HepG2 (cell line): ENCODE measurements around the gene FLOT2. TPM values are rescaled to one million over a fixed set of nuclear protein-coding genes. Genes with fewer than 3 reads are reported as not detected.

Experiments
- ATAC-seq: fragments of 200-7000 bp; cut with Tn5 transposase; 3 replicates; pipeline ENCODE4 v1.9.1; 2020; ENCODE audit warnings: mild to moderate bottlenecking, moderate library complexity
- Bru-seq: library from RNA; stranded (reverse); fragments of 400-500 nt; gene quantifications from one replicate; lab custom pipeline; 2021; lab: Mats Ljungman, UMichigan
- BruChase-seq, 2 experiments: library from RNA; stranded (reverse); fragments of 400-500 nt; gene quantifications; one replicate each; lab custom pipeline; 2021; lab: Mats Ljungman, UMichigan
- BruUV-seq: library from RNA; stranded (reverse); fragments of 400-500 nt; replicated peaks from 2 replicates; lab custom pipeline; 2021; lab: Mats Ljungman, UMichigan
- CTCF ChIA-PET: fragments of 300-600 bp; formaldehyde crosslinking; extraction: SDS; loops from one replicate; lab custom pipeline; 2021; ENCODE audit warnings: low total read pairs, inconsistent platforms, low intra/inter-chr PET ratio; lab: Yijun Ruan, JAX
- POLR2A ChIA-PET: fragments of 350-600 bp; sonication (Branson Sonifier 250); formaldehyde crosslinking; loops from one replicate; lab custom pipeline; 2020; ENCODE audit warnings: antibody characterized with exemption, inconsistent platforms; lab: Yijun Ruan, JAX
- DNase-seq: peaks from one replicate; pipeline ENCODE4 v3.0.0-alpha.2; 2015; ENCODE audit warnings: low spot score
- FAIRE-seq: peaks from 3 replicates; lab custom pipeline; 2011; peaks lifted over from hg19 to GRCh38; lab: Jason Lieb, UNC
- H2AFZ ChIP-seq: one replicate; pipeline ENCODE4 v1.6.1; 2011; ENCODE audit warnings: low read length, inconsistent platforms
- H3K27ac ChIP-seq: fragments of 300-600 bp; 3 replicates; pipeline ENCODE4 v1.8.0; 2011; ENCODE audit warnings: mixed run types, mild to moderate bottlenecking, mixed read lengths, low read length, inconsistent platforms; ENCODE audit not compliant: insufficient read depth; ENCODE audit errors: extremely low read length
- H3K27me3 ChIP-seq, 2 experiments: fragments of 200-600 bp in 1 of 2; 2 replicates in 1 of 2; 3 replicates in 1 of 2; pipeline versions ENCODE4 v1.6.0 to v1.8.0; 2011; ENCODE audit warnings: low read length in 2 of 2, mild to moderate bottlenecking in 2 of 2, moderate library complexity in 2 of 2, inconsistent platforms in 1 of 2; ENCODE audit not compliant: insufficient read depth in 2 of 2, control insufficient read depth in 1 of 2
- H3K36me3 ChIP-seq, 2 experiments: fragments of 200-600 bp in 1 of 2; replicated peaks in 1 of 2; 2 replicates in 1 of 2; 3 replicates in 1 of 2; pipeline versions ENCODE4 v1.5.1 to v1.8.0; 2011; ENCODE audit warnings: low read length in 2 of 2, inconsistent platforms in 1 of 2; ENCODE audit not compliant: insufficient read depth in 2 of 2, control insufficient read depth in 1 of 2
- H3K4me1 ChIP-seq: 2 replicates; pipeline ENCODE4 v1.5.1; 2012; ENCODE audit warnings: low read length, inconsistent platforms; ENCODE audit not compliant: insufficient read depth
- H3K4me2 ChIP-seq: 2 replicates; pipeline ENCODE4 v1.6.0; 2011; ENCODE audit warnings: low read depth, low read length, inconsistent platforms
- H3K4me3 ChIP-seq, 3 experiments: fragments of 200-600 bp in 1 of 3; sonication (generic), shearing (Covaris generic) in 1 of 3; replicated peaks in 1 of 3; 2 replicates each; pipeline ENCODE4 v1.5.1; 2011 to 2016; ENCODE audit warnings: low read length in 3 of 3, inconsistent platforms in 2 of 3, low read depth in 2 of 3, mild to moderate bottlenecking in 2 of 3, control low read depth in 1 of 3, mixed read lengths in 1 of 3; ENCODE audit not compliant: insufficient read depth in 1 of 3
- H3K79me2 ChIP-seq: one replicate; pipeline ENCODE4 v1.6.1; 2011; ENCODE audit warnings: low read length, inconsistent platforms; ENCODE audit not compliant: insufficient read depth
- H3K9ac ChIP-seq: 2 replicates; pipeline ENCODE4 v1.6.0; 2011; ENCODE audit warnings: mild to moderate bottlenecking, low read depth, low read length, inconsistent platforms; ENCODE audit not compliant: insufficient read depth
- H3K9me3 ChIP-seq: 2 replicates; pipeline ENCODE4 v1.5.1; 2012; ENCODE audit warnings: mild to moderate bottlenecking, low read length
- H4K20me1 ChIP-seq: 2 replicates; pipeline ENCODE4 v1.6.0; 2011; ENCODE audit warnings: inconsistent platforms, mild to moderate bottlenecking, low read length, moderate library complexity; ENCODE audit not compliant: insufficient read depth
- EEA1 ChIP-seq: sonication (generic); formaldehyde crosslinking; IDR thresholded peaks from 2 replicates; pipeline ENCODE4 v1.5.1; 2020; ENCODE audit warnings: mild to moderate bottlenecking, missing genetic modification reagents, borderline replicate concordance
- MED1 ChIP-seq: sonication (generic); formaldehyde crosslinking; IDR thresholded peaks from 2 replicates; pipeline ENCODE4 v1.4.0; 2020; ENCODE audit warnings: missing genetic modification reagents
- RBFOX2 ChIP-seq: fragments of 200-400 bp; formaldehyde crosslinking; IDR thresholded peaks from 2 replicates; pipeline ENCODE4 v1.6.1; 2017; ENCODE audit warnings: low read depth, mild to moderate bottlenecking, low read length
- ZBTB38 ChIP-seq: sonication (generic); formaldehyde crosslinking; IDR thresholded peaks from 2 replicates; pipeline ENCODE4 v1.5.1; 2020; ENCODE audit warnings: mild to moderate bottlenecking, missing genetic modification reagents
- ZBTB7A ChIP-seq: sonication (generic); formaldehyde crosslinking; IDR thresholded peaks from 2 replicates; pipeline ENCODE4 v1.8.0; 2022; ENCODE audit warnings: mild to moderate bottlenecking, missing genetic modification reagents
- ZNF547 ChIP-seq: sonication (generic); formaldehyde crosslinking; IDR thresholded peaks from 2 replicates; pipeline ENCODE4 v1.5.1; 2020; ENCODE audit warnings: mild to moderate bottlenecking, missing genetic modification reagents
- ZNF607 ChIP-seq: sonication (generic); formaldehyde crosslinking; IDR thresholded peaks from 2 replicates; pipeline ENCODE4 v1.5.1; 2020; ENCODE audit warnings: missing genetic modification reagents, mild to moderate bottlenecking, borderline replicate concordance
- ZNF883 ChIP-seq: sonication (generic); formaldehyde crosslinking; IDR thresholded peaks from 2 replicates; pipeline ENCODE4 v1.5.1; 2020; ENCODE audit warnings: mild to moderate bottlenecking, missing genetic modification reagents; ENCODE audit errors: not compliant biosample characterization
- WGBS: methylation state at CpG from one replicate; pipeline ENCODE4 v1.1.6; 2017; ENCODE audit warnings: low lambda C conversion rate; 5-methylcytosine and 5-hydroxymethylcytosine counted together
- in situ Hi-C: cut with HindIII; loops from 2 replicates; pipeline ENCODE4 v1.10.0; 2017; ENCODE audit warnings: low pct_unique_long_range_greater_than_20kb; ENCODE audit not compliant: extremely low pct_ligation_motif_present
- intact Hi-C: fragments of 100-400 bp; cut with micrococcal nuclease; formaldehyde crosslinking; loops from one replicate; pipeline ENCODE4 v1.10.0; 2022; ENCODE audit not compliant: unreplicated experiment
- long read RNA-seq, 2 experiments: library from RNA in 1 of 2; library from polyadenylated mRNA in 1 of 2; stranded (forward) in 1 of 2; unstranded in 1 of 2; transcript quantifications; one replicate each; pipeline ENCODE4 v2.0.0, GENCODE V29; 2019 to 2022
- polyA minus RNA-seq, 3 experiments: library from RNA; depleted of rRNA, polyadenylated mRNA; stranded (reverse); fragments of >200 nt; gene quantifications; 2 replicates each; pipeline ENCODE4 v1.2.3, GENCODE V29; 2011; ENCODE audit warnings: low replicate concordance in 1 of 3
- polyA plus RNA-seq, 8 experiments: library from polyadenylated mRNA; depleted of rRNA in 3 of 8; stranded (reverse) in 7 of 8; unstranded in 1 of 8; fragments of >200 nt; fragmentation: Illumina TruSeq in 4 of 8; extraction: Trizol in 4 of 8; gene quantifications; 2 replicates each; pipeline versions ENCODE4 v1.2.1 to v1.2.3, GENCODE V29; 2011 to 2016; ENCODE audit warnings: low read depth in 4 of 8, missing spikeins in 1 of 8, mixed read lengths in 1 of 8; ENCODE audit not compliant: insufficient read depth in 1 of 8
- total RNA-seq, 5 experiments: library from RNA; depleted of rRNA; stranded (reverse); fragments of >200 nt; fragmentation: Illumina TruSeq; extraction: Trizol; gene quantifications; 2 replicates each; pipeline ENCODE4 v1.2.3, GENCODE V29; 2016; ENCODE audit warnings: low read depth in 1 of 5
- TF ChIP-seq, protein P1 (sequence below): sonication (generic); formaldehyde crosslinking; IDR thresholded peaks from 2 replicates; pipeline ENCODE4 v1.5.1; 2020; ENCODE audit warnings: mild to moderate bottlenecking, missing genetic modification reagents, moderate library complexity

FLOT2 gene, protein sequence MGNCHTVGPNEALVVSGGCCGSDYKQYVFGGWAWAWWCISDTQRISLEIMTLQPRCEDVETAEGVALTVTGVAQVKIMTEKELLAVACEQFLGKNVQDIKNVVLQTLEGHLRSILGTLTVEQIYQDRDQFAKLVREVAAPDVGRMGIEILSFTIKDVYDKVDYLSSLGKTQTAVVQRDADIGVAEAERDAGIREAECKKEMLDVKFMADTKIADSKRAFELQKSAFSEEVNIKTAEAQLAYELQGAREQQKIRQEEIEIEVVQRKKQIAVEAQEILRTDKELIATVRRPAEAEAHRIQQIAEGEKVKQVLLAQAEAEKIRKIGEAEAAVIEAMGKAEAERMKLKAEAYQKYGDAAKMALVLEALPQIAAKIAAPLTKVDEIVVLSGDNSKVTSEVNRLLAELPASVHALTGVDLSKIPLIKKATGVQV
- total RNA-seq (2016; rRNA removed; fragmentation: Illumina TruSeq; extraction: Trizol): 54.3 and 60.7 TPM in 2 replicates
- total RNA-seq (2016; cell fraction: cytosol; rRNA removed; fragmentation: Illumina TruSeq; extraction: Trizol; ENCODE audit: low read depth): 21.0 and 27.1 TPM in 2 replicates
- 53.0 and 55.0 TPM in 2 replicates for total RNA-seq (2016; cell fraction: insoluble cytoplasmic fraction; rRNA removed; fragmentation: Illumina TruSeq; extraction: Trizol)
- 55.4 and 58.7 TPM in 2 replicates for total RNA-seq (2016; cell fraction: membrane; rRNA removed; fragmentation: Illumina TruSeq; extraction: Trizol)
- 31.5 and 32.6 TPM in 2 replicates for total RNA-seq (2016; cell fraction: nucleus; rRNA removed; fragmentation: Illumina TruSeq; extraction: Trizol)
- 54.5 and 60.6 TPM in 2 replicates for polyA plus RNA-seq (2011; rRNA removed)
- 66.4 and 77.9 TPM in 2 replicates for polyA plus RNA-seq (2011; cell fraction: cytosol; rRNA removed)
- polyA plus RNA-seq (2011; cell fraction: nucleus; rRNA removed): 62.5 and 67.8 TPM in 2 replicates
- polyA plus RNA-seq (2012): 42.3 and 50.0 TPM in 2 replicates
- 27.5 and 28.8 TPM in 2 replicates for polyA plus RNA-seq (2016; cell fraction: cytosol; fragmentation: Illumina TruSeq; extraction: Trizol; ENCODE audit: low read depth)
- 48.1 and 64.0 TPM in 2 replicates for polyA plus RNA-seq (2016; cell fraction: insoluble cytoplasmic fraction; fragmentation: Illumina TruSeq; extraction: Trizol; ENCODE audit: low read depth)
- 49.0 and 54.8 TPM in 2 replicates for polyA plus RNA-seq (2016; cell fraction: membrane; fragmentation: Illumina TruSeq; extraction: Trizol; ENCODE audit: low read depth)
- polyA plus RNA-seq (2016; cell fraction: nucleus; fragmentation: Illumina TruSeq; extraction: Trizol; ENCODE audit: insufficient read depth, low read depth): 64.4 and 67.0 TPM in 2 replicates
- 124 and 166 TPM in 2 replicates for polyA minus RNA-seq (2011; rRNA and poly(A)+ RNA removed; ENCODE audit: low replicate concordance)
- 35.9 and 59.2 TPM in 2 replicates for polyA minus RNA-seq (2011; cell fraction: cytosol; rRNA and poly(A)+ RNA removed)
- 14.0 and 19.0 TPM in 2 replicates for polyA minus RNA-seq (2011; cell fraction: nucleus; rRNA and poly(A)+ RNA removed)
- Bru-seq, nascent RNA: percentile 75 among the genes with signal in this experiment
- percentile 78 among the genes with signal in this experiment for BruChase-seq, experiment 1, labeled RNA remaining after a 6-hour chase
- percentile 73 among the genes with signal in this experiment for BruChase-seq, experiment 2, labeled RNA remaining after a 2-hour chase
- long read RNA-seq, experiment 1, transcript FLOT2-202 (11 exons, 2,618 nt): major isoform, 41 of 76 reads
- long read RNA-seq, experiment 1, partial matches to known transcripts: 15 of 76 reads
- long read RNA-seq, experiment 1, other reads (novel, unspliced or antisense): 18 of 76 reads
- long read RNA-seq, experiment 2, transcript FLOT2-202 (11 exons, 2,618 nt): major isoform, 62 of 145 reads
- long read RNA-seq, experiment 2, partial matches to known transcripts: 43 of 145 reads
- long read RNA-seq, experiment 2, other reads (novel, unspliced or antisense): 36 of 145 reads

DNA sequence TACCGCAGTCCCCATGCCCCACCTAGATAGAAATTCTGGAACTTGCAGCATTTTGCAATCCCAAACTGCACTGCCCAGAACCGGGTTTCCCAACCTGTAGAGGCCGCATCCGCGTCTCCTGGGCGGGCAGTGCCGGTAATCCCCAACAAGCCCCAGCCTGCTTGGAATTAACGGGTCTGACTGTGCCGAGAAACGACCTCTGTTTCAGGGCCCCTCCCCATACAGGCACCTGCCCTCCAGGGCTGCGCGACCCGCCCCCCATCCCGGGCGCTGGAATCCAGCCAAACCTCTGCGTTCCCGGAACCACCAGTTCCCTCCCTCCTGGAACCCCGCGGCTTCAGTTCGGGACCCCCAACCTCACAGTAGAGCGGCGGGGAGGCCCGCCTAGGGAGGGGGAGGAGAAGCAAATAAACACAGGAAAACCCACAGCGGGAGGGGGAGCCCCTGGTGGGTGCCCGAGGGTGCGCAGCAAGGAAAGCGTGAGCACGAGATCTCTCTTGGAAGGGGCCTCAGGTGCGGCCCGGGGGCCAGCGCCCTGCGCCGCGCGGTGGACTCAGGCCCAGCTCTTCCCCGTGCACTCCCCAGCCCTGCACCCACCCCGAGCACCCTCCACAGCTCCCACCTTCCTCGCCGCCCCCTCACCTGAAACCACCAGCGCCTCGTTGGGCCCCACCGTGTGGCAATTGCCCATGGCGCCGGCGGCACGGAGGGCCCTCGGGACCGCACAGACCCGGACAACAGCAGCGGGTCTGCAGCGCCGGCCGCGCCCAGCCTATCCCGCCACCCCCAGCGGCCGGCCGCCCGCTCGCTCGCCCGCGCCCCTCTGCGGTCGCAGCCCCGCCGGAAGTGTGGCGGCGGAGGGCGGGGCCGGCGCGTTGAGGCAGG is at the start of gene FLOT2:
Gene FLOT2 (minus strand): TSS at position 850 of the 885 bp plus-strand sequence. CDS start 159 bp downstream, at position 691.
- CTCF ChIA-PET: no interaction called here
- peak; percentile 69; the same call in 1 of the 2 replicates for TF ChIP-seq EEA1
- peak; percentile 37 for TF ChIP-seq ZNF883 (CRISPR knock-in tag)
- TF ChIP-seq ZBTB7A: peak; percentile 7; the same call in 1 of the 2 replicates
- TF ChIP-seq RBFOX2: peak; percentile 95
- TF ChIP-seq MED1 (CRISPR knock-in tag): peak; percentile 7
- peak; percentile 82 for TF ChIP-seq ZBTB38 (CRISPR knock-in tag)
- TF ChIP-seq ZNF607 (CRISPR knock-in tag): peak; percentile 53; the same call in 1 of the 2 replicates
- peak; percentile 58; the same call in 1 of the 2 replicates for TF ChIP-seq ZNF547 (CRISPR knock-in tag)
- TF ChIP-seq, protein P1, sequence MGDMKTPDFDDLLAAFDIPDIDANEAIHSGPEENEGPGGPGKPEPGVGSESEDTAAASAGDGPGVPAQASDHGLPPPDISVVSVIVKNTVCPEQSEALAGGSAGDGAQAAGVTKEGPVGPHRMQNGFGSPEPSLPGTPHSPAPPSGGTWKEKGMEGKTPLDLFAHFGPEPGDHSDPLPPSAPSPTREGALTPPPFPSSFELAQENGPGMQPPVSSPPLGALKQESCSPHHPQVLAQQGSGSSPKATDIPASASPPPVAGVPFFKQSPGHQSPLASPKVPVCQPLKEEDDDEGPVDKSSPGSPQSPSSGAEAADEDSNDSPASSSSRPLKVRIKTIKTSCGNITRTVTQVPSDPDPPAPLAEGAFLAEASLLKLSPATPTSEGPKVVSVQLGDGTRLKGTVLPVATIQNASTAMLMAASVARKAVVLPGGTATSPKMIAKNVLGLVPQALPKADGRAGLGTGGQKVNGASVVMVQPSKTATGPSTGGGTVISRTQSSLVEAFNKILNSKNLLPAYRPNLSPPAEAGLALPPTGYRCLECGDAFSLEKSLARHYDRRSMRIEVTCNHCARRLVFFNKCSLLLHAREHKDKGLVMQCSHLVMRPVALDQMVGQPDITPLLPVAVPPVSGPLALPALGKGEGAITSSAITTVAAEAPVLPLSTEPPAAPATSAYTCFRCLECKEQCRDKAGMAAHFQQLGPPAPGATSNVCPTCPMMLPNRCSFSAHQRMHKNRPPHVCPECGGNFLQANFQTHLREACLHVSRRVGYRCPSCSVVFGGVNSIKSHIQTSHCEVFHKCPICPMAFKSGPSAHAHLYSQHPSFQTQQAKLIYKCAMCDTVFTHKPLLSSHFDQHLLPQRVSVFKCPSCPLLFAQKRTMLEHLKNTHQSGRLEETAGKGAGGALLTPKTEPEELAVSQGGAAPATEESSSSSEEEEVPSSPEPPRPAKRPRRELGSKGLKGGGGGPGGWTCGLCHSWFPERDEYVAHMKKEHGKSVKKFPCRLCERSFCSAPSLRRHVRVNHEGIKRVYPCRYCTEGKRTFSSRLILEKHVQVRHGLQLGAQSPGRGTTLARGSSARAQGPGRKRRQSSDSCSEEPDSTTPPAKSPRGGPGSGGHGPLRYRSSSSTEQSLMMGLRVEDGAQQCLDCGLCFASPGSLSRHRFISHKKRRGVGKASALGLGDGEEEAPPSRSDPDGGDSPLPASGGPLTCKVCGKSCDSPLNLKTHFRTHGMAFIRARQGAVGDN (CRISPR knock-in tag): peak; percentile 86

More for the DNA sequence above, at the start of gene FLOT2:
- POLR2A ChIA-PET: interaction anchor here (1.2 to 3.5 kb wide), 8 partner anchors 10 to 170 kb away, joined by 4 to 16 read pairs (median 5); partner anchors contain the start of genes FAM222B, NEK8 and PHF12
- ATAC-seq: peak; percentile 86
- WGBS: 0% methylated on average over 6 of the region's 73 CpGs
- Histone ChIP-seq H4K20me1 (no peaks in the 10 kb centered on the region; the same call in none of the 2 replicates), H3K9ac (peak within 1 kb of the TSS; percentile 83), H3K27ac (peak within 1 kb of the TSS; percentile 84), H3K27me3 (no peaks in the 10 kb centered on the region; a peak in 1 of 5 replicates), H2AFZ (no peak within 1 kb of the TSS), H3K4me2 (peak within 1 kb of the TSS; percentile 90), H3K36me3 (peaks cover 0 to 5% of the 10 kb centered on the region in 2 experiments; a peak in 2 of 5 replicates), H3K9me3 (no peaks in the 10 kb centered on the region), H3K4me3 (peak within 1 kb of the TSS; percentile 76 to 93 (median 89)), H3K4me1 (peaks cover 53% of the 10 kb centered on the region), H3K79me2 (peaks cover 29% of the 10 kb centered on the region)
- in situ Hi-C loops: loop anchor here (25.0 kb wide), 1 partner anchor 260 kb away; the partner anchor contains the start of gene BLTP2
- intact Hi-C loops: loop anchor here (5.0 kb wide), 1 partner anchor 135 kb away; no protein-coding TSS in a partner anchor
- FAIRE-seq: no peak
- BruUV-seq: TSS peak; percentile 47
- peak; percentile 54 for DNase-seq
